SU-DHL-6 (cell line): ENCODE results near the gene CDC42.

Source experiments
- H2AFZ ChIP-seq: fragments of 200-600 bp; sonication (generic); 2 replicates; pipeline ENCODE4 v1.6.1; 2014; ENCODE audit warnings: low read depth, mild to moderate bottlenecking, moderate library complexity, mixed read lengths, antibody characterized with exemption, low read length; ENCODE audit not compliant: severe bottlenecking
- H3F3A ChIP-seq: fragments of 200-600 bp; shearing (Covaris generic); 2 replicates; pipeline ENCODE4 v1.6.0; 2016; ENCODE audit warnings: antibody characterized with exemption, mild to moderate bottlenecking; ENCODE audit not compliant: insufficient read depth
- H3K27ac ChIP-seq: fragments of 200-600 bp; sonication (generic); 2 replicates; pipeline ENCODE4 v1.5.1; 2016; ENCODE audit warnings: low read depth, mild to moderate bottlenecking, low read length, moderate library complexity, mixed read lengths
- H3K27me3 ChIP-seq: fragments of 200-600 bp; sonication (generic), shearing (Covaris generic); 2 replicates; pipeline ENCODE4 v1.6.0; 2014; ENCODE audit warnings: mild to moderate bottlenecking, low read length
- H3K36me3 ChIP-seq: fragments of 200-600 bp; sonication (generic); 2 replicates; pipeline ENCODE4 v1.6.1; 2014; ENCODE audit warnings: mild to moderate bottlenecking, low read length, mixed read lengths
- H3K4me2 ChIP-seq: fragments of 300-600, 200-600 bp; shearing (Covaris generic), sonication (generic); 2 replicates; pipeline ENCODE4 v1.6.0; 2014; ENCODE audit warnings: low read length, low read depth, mild to moderate bottlenecking; ENCODE audit not compliant: poor library complexity, severe bottlenecking
- H3K4me3 ChIP-seq: fragments of 200-600 bp; sonication (generic); 2 replicates; pipeline ENCODE4 v1.5.1; 2014; ENCODE audit warnings: antibody characterized with exemption, low read length, mild to moderate bottlenecking, mixed read lengths; ENCODE audit not compliant: insufficient read depth, poor library complexity, severe bottlenecking
- H3K79me2 ChIP-seq: fragments of 200-600 bp; sonication (generic); 2 replicates; pipeline ENCODE4 v1.6.1; 2014; ENCODE audit warnings: mild to moderate bottlenecking, low read length, moderate library complexity; ENCODE audit not compliant: insufficient read depth
- H3K9ac ChIP-seq: fragments of 200-600 bp; sonication (generic); 2 replicates; pipeline ENCODE4 v1.7.0; 2014; ENCODE audit warnings: mild to moderate bottlenecking, low read length
- H3K9me2 ChIP-seq: fragments of 200-600 bp; sonication (generic); replicated peaks from 2 replicates; pipeline ENCODE4 v1.6.1; 2014; ENCODE audit warnings: low read length; ENCODE audit not compliant: insufficient read depth
- H3K9me3 ChIP-seq: fragments of 200-600 bp; sonication (generic); 2 replicates; pipeline ENCODE4 v1.6.1; 2014; ENCODE audit warnings: low read length, mixed read lengths; ENCODE audit not compliant: insufficient read depth
- H4K20me1 ChIP-seq: fragments of 200-600 bp; sonication (generic); 2 replicates; pipeline ENCODE4 v1.6.1; 2014; ENCODE audit warnings: low read depth, mild to moderate bottlenecking, antibody characterized with exemption, low read length, moderate library complexity, mixed read lengths
- CTCF ChIP-seq: fragments of 200-600 bp; sonication (generic); IDR thresholded peaks from one replicate; pipeline ENCODE4 v1.5.1; 2017; ENCODE audit warnings: antibody characterized with exemption, mild to moderate bottlenecking, low read length, moderate library complexity; ENCODE audit not compliant: insufficient read depth, poor library complexity, severe bottlenecking
- EZH2phosphoT487 ChIP-seq: fragments of 200-600 bp; sonication (generic), shearing (Covaris generic); conservative IDR thresholded peaks from 2 replicates; pipeline ENCODE4 v1.6.1; 2018; ENCODE audit warnings: mild to moderate bottlenecking, antibody characterized with exemption, low read length, moderate library complexity, mixed read lengths

CDC42 gene

GRCh38 chr1:22114083-22115012 lies 61.8 kb downstream of the CDC42 start:
- H3K79me2 ChIP-seq = no peaks in the 10 kb centered on the region
- no peak for TF ChIP-seq CTCF
- TF ChIP-seq EZH2phosphoT487 = no peak
- H3K9me3 ChIP-seq = no peaks in the 10 kb centered on the region
- H3K4me3 ChIP-seq = no peak overlapping the region
- no peaks in the 10 kb centered on the region for H3F3A ChIP-seq
- no peaks in the 10 kb centered on the region for H3K27me3 ChIP-seq
- no peaks in the 10 kb centered on the region for H4K20me1 ChIP-seq
- H3K4me2 ChIP-seq = no peak overlapping the region
- H3K36me3 ChIP-seq = no peaks in the 10 kb centered on the region
- H3K9ac ChIP-seq = no peak overlapping the region
- no peaks in the 10 kb centered on the region for H3K9me2 ChIP-seq
- H3K27ac ChIP-seq = no peak overlapping the region
- H2AFZ ChIP-seq = no peak overlapping the region

GRCh38 chr1:22115286-22115685 lies 62.8 kb downstream of the CDC42 start:
- Histone ChIP-seq H3K27me3 (no peaks in the 10 kb centered on the region), H4K20me1 (no peaks in the 10 kb centered on the region), H3K9me2 (no peaks in the 10 kb centered on the region), H3K9me3 (no peaks in the 10 kb centered on the region), H3K4me2 (no peak overlapping the region), H3K4me3 (no peak overlapping the region), H3K36me3 (no peaks in the 10 kb centered on the region), H2AFZ (no peak overlapping the region), H3F3A (no peaks in the 10 kb centered on the region), H3K27ac (no peak overlapping the region), H3K79me2 (no peaks in the 10 kb centered on the region), H3K9ac (no peak overlapping the region)
- TF ChIP-seq EZH2phosphoT487 (no peak), CTCF (no peak)

- Histone ChIP-seq H4K20me1 (no peaks in the 10 kb centered on the region), H3K9me3 (no peaks in the 10 kb centered on the region), H3K4me3 (no peak overlapping the region), H3K79me2 (no peaks in the 10 kb centered on the region), H2AFZ (no peak overlapping the region), H3K4me2 (no peak overlapping the region), H3K27me3 (no peaks in the 10 kb centered on the region), H3K36me3 (no peaks in the 10 kb centered on the region), H3K9me2 (no peaks in the 10 kb centered on the region), H3K9ac (no peak overlapping the region), H3K27ac (no peak overlapping the region), H3F3A (no peaks in the 10 kb centered on the region)
- TF ChIP-seq CTCF = no peak
- TF ChIP-seq EZH2phosphoT487 = no peak
Measured at GRCh38 chr1:22117238-22117637, 64.7 kb downstream of the CDC42 start.
